ENCODE measurements around the gene ADAMTS17.

Gene ADAMTS17

DNA sequence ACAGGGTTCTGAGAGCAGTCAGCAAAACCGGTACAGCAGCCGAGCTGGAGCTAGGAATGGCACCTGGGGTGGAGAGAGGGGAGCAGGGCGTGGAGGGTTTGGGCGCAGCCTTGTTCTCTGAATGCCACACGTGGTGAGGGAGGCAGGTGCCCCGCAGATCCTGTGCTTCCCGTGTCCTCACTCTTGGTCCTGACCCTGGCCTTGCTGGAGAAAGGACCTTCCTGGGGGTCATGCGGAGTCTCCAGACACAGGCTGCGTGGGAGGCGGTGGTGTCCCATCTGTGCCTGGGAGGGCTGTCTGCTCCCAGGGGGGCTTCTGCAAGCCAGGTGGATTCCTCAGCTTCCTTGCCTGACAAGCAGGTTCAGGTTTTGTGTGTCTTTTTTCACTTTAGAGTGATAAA is 363.8 kb downstream of the ADAMTS17 start:
- TF ChIP-seq, protein P1, sequence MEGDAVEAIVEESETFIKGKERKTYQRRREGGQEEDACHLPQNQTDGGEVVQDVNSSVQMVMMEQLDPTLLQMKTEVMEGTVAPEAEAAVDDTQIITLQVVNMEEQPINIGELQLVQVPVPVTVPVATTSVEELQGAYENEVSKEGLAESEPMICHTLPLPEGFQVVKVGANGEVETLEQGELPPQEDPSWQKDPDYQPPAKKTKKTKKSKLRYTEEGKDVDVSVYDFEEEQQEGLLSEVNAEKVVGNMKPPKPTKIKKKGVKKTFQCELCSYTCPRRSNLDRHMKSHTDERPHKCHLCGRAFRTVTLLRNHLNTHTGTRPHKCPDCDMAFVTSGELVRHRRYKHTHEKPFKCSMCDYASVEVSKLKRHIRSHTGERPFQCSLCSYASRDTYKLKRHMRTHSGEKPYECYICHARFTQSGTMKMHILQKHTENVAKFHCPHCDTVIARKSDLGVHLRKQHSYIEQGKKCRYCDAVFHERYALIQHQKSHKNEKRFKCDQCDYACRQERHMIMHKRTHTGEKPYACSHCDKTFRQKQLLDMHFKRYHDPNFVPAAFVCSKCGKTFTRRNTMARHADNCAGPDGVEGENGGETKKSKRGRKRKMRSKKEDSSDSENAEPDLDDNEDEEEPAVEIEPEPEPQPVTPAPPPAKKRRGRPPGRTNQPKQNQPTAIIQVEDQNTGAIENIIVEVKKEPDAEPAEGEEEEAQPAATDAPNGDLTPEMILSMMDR (IDR thresholded peaks at IDR 0.05; ENCODE audit: low read depth, low read length) = no peak
- Histone ChIP-seq H3K36me3 (no peaks in the 10 kb centered on the region), H3K27ac (no peak overlapping the region), H3K27me3 (ENCODE audit: insufficient read depth, low read depth, severe bottlenecking) (peaks cover 12% of the 10 kb centered on the region), H3K9me3 (ENCODE audit: severe bottlenecking) (no peaks in the 10 kb centered on the region), H3K4me3 (ENCODE audit: low read depth, low read length) (no peak overlapping the region)
- DNase-seq = no peak

GRCh38 chr15:99976811-99977271 is 364.9 kb downstream of the ADAMTS17 start:
- TF ChIP-seq, protein P1 (IDR thresholded peaks at IDR 0.05; ENCODE audit: low read depth, low read length) = no peak
- no peak for DNase-seq
- Histone ChIP-seq H3K9me3 (ENCODE audit: severe bottlenecking) (no peaks in the 10 kb centered on the region), H3K4me3 (ENCODE audit: low read depth, low read length) (no peak overlapping the region), H3K27me3 (ENCODE audit: insufficient read depth, low read depth, severe bottlenecking) (peaks cover 11% of the 10 kb centered on the region), H3K27ac (no peak overlapping the region), H3K36me3 (no peaks in the 10 kb centered on the region)

DNA sequence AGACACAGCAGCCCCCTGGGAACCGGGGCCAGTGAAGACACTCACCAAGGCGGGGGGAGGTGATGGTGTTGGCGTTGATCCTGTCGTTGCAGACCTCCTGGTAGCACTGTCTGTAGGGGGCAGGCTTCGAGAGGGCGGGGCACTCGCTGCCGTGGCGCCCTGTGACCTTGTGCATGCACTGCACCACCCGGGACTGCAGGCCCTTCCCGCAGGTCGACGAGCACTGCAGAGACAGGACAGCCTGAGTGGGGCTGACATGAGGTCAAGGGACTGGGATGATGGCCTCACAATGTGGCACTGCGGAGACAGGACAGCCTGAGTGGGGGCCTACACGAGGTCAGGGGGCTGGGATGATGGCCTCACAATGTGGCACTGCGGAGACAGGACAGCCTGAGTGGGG is 365.8 kb downstream of the ADAMTS17 start:
- Histone ChIP-seq H3K36me3 (no peaks in the 10 kb centered on the region), H3K27ac (no peak overlapping the region), H3K27me3 (ENCODE audit: insufficient read depth, low read depth, severe bottlenecking) (peaks cover 11% of the 10 kb centered on the region), H3K4me3 (ENCODE audit: low read depth, low read length) (no peak overlapping the region), H3K9me3 (ENCODE audit: severe bottlenecking) (no peaks in the 10 kb centered on the region)
- DNase-seq = no peak
- TF ChIP-seq, protein P1 (IDR thresholded peaks at IDR 0.05; ENCODE audit: low read depth, low read length) = no peak

- DNase-seq = no peak
- no peaks in the 10 kb centered on the region for H3K36me3 ChIP-seq
- peaks cover 8% of the 10 kb centered on the region for H3K27me3 ChIP-seq (ENCODE audit: insufficient read depth, low read depth, severe bottlenecking)
- no peaks in the 10 kb centered on the region for H3K9me3 ChIP-seq (ENCODE audit: severe bottlenecking)
- TF ChIP-seq, protein P1 (IDR thresholded peaks at IDR 0.05; ENCODE audit: low read depth, low read length) = no peak
- H3K27ac ChIP-seq = no peak overlapping the region
- no peak overlapping the region for H3K4me3 ChIP-seq (ENCODE audit: low read depth, low read length)
Observed at GRCh38 chr15:99974246-99974645, 367.5 kb downstream of the ADAMTS17 start.

GRCh38 chr15:99973351-99973750 is 368.4 kb downstream of the ADAMTS17 start:
- TF ChIP-seq, protein P1 (IDR thresholded peaks at IDR 0.05; ENCODE audit: low read depth, low read length) = no peak
- no peak for DNase-seq
- Histone ChIP-seq H3K27ac (no peak overlapping the region), H3K4me3 (ENCODE audit: low read depth, low read length) (no peak overlapping the region), H3K9me3 (ENCODE audit: severe bottlenecking) (no peaks in the 10 kb centered on the region), H3K36me3 (no peaks in the 10 kb centered on the region), H3K27me3 (ENCODE audit: insufficient read depth, low read depth, severe bottlenecking) (peaks cover 8% of the 10 kb centered on the region)

DNA sequence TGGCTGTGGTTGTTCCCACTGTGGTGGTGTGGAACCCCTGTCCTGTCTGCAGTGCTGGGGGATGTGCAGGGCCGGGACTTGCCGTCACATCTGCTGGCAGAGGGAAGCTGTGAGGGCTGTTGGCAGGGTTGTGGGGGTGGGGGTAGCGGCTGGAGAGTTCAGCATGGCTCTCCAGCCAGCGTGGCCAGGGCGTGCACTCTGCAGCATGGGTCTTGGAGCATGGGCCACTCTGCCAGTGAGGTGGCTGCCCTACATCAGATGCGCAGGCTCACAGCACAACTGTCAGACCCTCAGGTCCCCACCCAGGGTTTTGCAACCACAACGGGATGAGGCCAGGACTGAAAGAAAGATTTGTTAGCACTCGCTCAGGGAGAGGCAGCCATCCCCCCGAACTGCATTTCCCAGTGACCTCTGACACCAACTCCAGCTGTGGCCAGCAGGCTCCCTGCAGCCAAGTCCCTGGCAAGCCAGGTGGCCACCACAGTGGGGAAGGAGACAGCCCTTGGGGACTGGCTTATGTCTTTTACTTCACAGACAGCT is 370.8 kb downstream of the ADAMTS17 start:
- TF ChIP-seq, protein P1 (IDR thresholded peaks at IDR 0.05; ENCODE audit: low read depth, low read length) = no peak
- Histone ChIP-seq H3K27ac (no peak overlapping the region), H3K27me3 (ENCODE audit: insufficient read depth, low read depth, severe bottlenecking) (peaks cover 6% of the 10 kb centered on the region), H3K36me3 (no peaks in the 10 kb centered on the region), H3K9me3 (ENCODE audit: severe bottlenecking) (no peaks in the 10 kb centered on the region), H3K4me3 (ENCODE audit: low read depth, low read length) (no peak overlapping the region)
- DNase-seq = no peak
